Epithelial cell of esophagus (primary cell): Measurements from ENCODE around the gene NELFB.

Source experiments
- DNase-seq: peaks from one replicate; pipeline ENCODE4 v3.0.0; 2010; ENCODE audit warnings: low read depth
- H3K4me3 ChIP-seq: 2 replicates; pipeline ENCODE4 v1.5.1; 2011; ENCODE audit warnings: mild to moderate bottlenecking, low read length, control low read depth
- TF ChIP-seq, protein P1 (sequence below): IDR thresholded peaks from 2 replicates; pipeline ENCODE4 v1.5.1; 2011; ENCODE audit warnings: low read depth, mild to moderate bottlenecking, low read length, control low read depth, inconsistent platforms; ENCODE audit not compliant: insufficient read depth; ENCODE audit errors: missing control alignments

The NELFB gene

DNA sequence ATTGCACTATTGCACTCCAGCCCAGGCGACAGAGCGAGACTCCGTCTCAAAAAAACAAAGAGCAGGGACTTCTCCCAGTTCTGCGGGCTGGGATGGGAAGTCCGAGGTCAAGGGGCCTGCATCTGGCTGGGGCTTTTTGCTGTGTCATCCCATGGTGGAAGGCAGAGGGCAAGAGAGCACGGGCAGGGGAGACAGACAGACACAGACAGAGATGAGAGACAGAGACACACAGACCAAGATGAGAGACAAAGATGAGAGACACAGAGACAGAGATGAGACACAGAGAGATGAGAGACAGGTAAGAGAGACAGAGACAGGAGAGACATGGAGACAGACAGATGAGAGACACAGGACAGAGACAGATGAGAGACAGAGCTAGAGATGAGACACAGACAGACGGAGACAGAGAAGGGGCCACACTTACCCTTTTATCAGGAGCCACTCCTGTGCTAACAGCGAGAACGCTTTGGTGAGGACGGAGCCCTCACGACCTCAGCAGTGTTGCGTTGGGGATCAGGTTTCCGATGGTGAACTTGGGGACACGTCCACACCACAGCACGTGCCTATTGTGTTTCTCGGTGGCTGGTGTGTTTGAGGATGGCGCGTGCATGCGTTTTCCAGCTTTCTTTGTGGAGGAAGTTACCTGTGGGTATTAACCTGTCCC is 13.5 kb downstream of the NELFB start:
- no peak for DNase-seq
- TF ChIP-seq, protein P1, sequence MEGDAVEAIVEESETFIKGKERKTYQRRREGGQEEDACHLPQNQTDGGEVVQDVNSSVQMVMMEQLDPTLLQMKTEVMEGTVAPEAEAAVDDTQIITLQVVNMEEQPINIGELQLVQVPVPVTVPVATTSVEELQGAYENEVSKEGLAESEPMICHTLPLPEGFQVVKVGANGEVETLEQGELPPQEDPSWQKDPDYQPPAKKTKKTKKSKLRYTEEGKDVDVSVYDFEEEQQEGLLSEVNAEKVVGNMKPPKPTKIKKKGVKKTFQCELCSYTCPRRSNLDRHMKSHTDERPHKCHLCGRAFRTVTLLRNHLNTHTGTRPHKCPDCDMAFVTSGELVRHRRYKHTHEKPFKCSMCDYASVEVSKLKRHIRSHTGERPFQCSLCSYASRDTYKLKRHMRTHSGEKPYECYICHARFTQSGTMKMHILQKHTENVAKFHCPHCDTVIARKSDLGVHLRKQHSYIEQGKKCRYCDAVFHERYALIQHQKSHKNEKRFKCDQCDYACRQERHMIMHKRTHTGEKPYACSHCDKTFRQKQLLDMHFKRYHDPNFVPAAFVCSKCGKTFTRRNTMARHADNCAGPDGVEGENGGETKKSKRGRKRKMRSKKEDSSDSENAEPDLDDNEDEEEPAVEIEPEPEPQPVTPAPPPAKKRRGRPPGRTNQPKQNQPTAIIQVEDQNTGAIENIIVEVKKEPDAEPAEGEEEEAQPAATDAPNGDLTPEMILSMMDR: no peak
- H3K4me3 ChIP-seq: no peak overlapping the region

DNA sequence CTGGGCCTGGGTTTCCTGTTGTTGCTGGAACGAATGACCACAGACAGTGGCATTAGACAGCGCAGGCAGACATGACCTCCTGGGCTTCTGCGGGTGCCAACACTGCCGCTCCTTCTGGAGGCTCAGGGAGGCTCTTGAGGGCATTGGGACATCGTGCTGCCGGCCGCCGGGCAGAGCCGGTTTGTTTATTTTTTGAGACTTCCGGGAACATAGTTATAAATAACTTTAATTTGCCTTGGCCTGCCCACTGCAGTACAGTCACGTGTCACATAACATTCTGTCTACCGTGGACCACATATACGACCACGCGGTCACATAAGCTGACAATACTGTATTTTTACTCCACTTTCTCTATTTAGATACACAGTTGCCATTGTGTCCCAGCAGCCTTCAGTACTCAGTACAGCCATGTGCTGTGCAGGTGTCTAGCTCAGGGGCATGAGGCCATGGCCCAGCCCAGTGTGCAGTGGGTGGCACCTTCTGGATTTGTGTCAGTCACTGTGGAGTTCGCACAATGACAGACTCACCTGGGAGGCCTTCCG is 14.2 kb downstream of the NELFB start:
- no peak overlapping the region for H3K4me3 ChIP-seq
- DNase-seq: peak; percentile 36
- TF ChIP-seq, protein P1: no peak

DNA sequence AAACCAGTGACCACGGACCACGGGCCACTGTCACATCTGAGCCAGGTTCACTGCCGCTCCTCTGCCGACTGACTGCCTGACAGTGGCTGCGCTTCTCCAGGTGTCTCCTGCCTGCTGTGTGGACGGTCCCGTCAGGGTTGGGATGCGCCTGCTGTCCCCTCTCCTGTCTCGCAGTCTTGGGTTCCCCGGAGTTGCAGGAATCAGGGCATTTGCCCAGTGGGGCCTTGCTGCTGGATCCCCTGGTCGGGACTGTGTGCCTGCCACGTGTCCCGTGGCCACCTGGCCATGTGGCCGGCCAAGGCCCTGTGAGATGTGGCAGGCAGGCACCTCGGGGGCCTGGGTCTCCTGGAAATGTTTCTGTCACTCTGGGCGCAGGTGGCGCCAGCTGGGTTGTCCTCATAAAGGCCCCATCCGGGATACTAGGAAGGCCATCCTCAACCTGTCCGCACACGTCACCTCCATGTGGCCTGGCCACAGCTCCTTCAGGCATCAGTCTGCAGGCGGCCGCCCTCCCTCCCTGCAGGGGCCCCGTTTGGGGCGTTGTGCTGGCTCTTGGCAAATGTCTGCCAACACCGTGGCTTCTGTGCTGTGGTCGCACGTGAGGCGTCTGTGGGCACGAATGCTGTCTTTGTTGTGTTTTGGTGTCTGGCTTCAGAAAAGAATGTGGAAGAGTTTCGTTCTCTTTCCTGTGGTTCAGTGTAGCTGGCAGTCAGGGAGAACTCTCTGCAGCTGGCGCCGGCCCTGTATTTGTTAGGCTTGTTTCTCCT is 16.0 kb downstream of the NELFB start:
- no peak for DNase-seq
- TF ChIP-seq, protein P1: no peak
- H3K4me3 ChIP-seq: no peak overlapping the region

DNA sequence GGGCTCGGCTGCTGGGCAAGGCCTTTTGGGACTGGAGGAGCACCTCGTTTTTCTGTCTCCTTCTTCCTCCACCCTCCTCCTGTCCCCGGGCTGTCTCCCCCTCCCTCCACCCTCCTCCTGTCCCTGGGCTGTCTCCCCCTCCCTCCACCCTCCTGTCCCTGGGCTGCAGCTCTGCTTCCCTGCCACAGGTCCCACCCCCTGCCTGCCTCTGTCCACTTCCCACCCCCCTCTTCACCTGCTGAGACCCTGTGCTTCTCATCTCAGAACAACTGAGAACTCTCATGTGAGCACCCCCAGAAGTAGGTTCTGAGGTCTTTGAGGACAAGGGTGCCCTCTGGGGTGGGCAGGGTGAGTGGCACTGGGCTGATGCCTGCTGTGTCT is 16.6 kb downstream of the NELFB start:
- no peak overlapping the region for H3K4me3 ChIP-seq
- TF ChIP-seq, protein P1: no peak
- no peak for DNase-seq

DNA sequence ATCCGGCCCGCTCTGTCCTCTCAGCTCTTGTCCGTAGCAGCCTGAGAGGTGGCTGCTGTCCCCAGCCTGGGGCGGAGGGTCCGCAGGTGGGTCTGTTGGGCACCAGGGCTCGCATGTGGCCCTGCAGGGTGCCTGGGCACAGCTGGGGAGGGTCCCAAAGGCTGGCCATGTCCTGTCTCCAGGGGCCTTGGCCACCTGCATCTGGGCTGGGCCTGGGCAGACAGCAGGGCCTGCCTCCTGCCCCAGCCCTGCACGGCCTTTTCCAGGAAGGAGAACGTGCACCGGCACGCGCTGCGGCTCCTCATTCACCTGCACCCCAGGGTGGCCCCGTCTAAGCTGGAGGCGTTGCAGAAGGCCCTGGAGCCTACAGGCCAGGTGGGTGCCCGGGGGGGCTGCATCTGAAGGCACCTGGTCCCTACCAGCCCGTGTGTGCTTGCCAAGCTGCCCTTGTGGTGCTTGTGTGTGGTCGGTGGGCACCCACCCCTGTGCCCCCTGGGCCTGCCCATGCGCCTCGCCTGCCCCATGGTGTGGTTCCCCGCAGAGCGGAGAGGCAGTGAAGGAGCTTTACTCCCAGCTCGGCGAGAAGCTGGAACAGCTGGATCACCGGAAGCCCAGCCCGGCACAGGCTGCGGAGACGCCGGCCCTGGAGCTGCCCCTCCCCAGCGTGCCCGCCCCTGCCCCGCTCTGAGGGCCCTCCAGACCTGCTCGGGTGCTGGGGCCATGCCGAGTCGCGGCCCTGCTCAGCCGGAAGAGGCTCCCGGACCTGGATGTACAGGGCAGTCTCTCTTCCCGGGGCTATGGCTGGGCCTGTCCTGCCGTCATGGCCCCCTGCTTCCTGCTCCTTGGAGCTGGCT is 17.3 kb downstream of the NELFB start:
- TF ChIP-seq, protein P1: no peak
- H3K4me3 ChIP-seq: no peak overlapping the region
- no peak for DNase-seq

DNA sequence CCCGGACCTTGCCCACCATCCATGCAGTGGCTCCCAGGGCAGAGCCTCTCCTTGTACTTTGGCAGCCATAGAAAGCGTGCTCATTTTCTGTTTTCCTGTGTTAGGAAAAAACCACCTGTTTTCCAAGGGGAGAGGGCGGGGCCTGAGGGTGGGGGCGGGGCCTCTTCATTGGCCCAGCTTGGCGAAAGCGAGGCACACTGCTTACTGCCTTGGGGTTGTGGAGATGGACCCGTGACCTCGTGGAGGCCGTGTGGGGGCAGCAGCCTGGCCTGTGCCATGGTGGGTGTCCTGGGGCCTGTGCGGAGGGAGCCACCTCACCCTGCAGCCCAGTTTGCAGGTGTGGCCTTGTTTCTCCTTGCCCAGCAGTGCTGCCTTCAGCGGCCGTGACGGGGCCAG is 18.0 kb downstream of the NELFB start:
- TF ChIP-seq, protein P1: no peak
- no peak overlapping the region for H3K4me3 ChIP-seq
- DNase-seq: no peak
